ENCODE results near the gene PBRM1. TPM values are rescaled to one million over a fixed set of nuclear protein-coding genes. Genes with fewer than 3 reads are reported as not detected.
A peak's percentile ranks its signal among the peaks of the same experiment; 100 is the strongest.

PBRM1 gene
- total RNA-seq, 1 donor from 2014 or later, result 78.3 TPM

GRCh38 chr3:52704611-52705437, 19.1 kb upstream of the PBRM1 start:
- H3K4me1 Mint-ChIP-seq (ENCODE audit: unreplicated experiment), result peaks cover 37% of the 10 kb centered on the region
- peaks cover 11% of the 10 kb centered on the region for H3K36me3 Mint-ChIP-seq (ENCODE audit: unreplicated experiment)
- no peaks in the 10 kb centered on the region for H3K9me3 Mint-ChIP-seq (ENCODE audit: unreplicated experiment)
- peak overlapping the region; percentile 98 for H3K4me3 Mint-ChIP-seq (ENCODE audit: unreplicated experiment)
- TF ChIP-seq, protein P1, sequence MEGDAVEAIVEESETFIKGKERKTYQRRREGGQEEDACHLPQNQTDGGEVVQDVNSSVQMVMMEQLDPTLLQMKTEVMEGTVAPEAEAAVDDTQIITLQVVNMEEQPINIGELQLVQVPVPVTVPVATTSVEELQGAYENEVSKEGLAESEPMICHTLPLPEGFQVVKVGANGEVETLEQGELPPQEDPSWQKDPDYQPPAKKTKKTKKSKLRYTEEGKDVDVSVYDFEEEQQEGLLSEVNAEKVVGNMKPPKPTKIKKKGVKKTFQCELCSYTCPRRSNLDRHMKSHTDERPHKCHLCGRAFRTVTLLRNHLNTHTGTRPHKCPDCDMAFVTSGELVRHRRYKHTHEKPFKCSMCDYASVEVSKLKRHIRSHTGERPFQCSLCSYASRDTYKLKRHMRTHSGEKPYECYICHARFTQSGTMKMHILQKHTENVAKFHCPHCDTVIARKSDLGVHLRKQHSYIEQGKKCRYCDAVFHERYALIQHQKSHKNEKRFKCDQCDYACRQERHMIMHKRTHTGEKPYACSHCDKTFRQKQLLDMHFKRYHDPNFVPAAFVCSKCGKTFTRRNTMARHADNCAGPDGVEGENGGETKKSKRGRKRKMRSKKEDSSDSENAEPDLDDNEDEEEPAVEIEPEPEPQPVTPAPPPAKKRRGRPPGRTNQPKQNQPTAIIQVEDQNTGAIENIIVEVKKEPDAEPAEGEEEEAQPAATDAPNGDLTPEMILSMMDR (IDR thresholded peaks at IDR 0.05), result no peak
- peak overlapping the region; percentile 98 for H3K27ac Mint-ChIP-seq (ENCODE audit: unreplicated experiment)
- no peak for DNase-seq (ENCODE audit: extremely low spot score, unreplicated experiment)
- no peaks in the 10 kb centered on the region for H3K27me3 Mint-ChIP-seq (ENCODE audit: unreplicated experiment)

GRCh38 chr3:52703341-52703740, 17.6 kb upstream of the PBRM1 start:
- Mint-ChIP-seq H3K4me1 (ENCODE audit: unreplicated experiment) (peaks cover 37% of the 10 kb centered on the region), H3K9me3 (ENCODE audit: unreplicated experiment) (no peaks in the 10 kb centered on the region), H3K27me3 (ENCODE audit: unreplicated experiment) (no peaks in the 10 kb centered on the region), H3K4me3 (ENCODE audit: unreplicated experiment) (peak overlapping the region; percentile 32), H3K36me3 (ENCODE audit: unreplicated experiment) (peaks cover 10% of the 10 kb centered on the region), H3K27ac (ENCODE audit: unreplicated experiment) (peak overlapping the region; percentile 98)
- TF ChIP-seq, protein P1 (IDR thresholded peaks at IDR 0.05), result no peak
- no peak for DNase-seq (ENCODE audit: extremely low spot score, unreplicated experiment)

DNA sequence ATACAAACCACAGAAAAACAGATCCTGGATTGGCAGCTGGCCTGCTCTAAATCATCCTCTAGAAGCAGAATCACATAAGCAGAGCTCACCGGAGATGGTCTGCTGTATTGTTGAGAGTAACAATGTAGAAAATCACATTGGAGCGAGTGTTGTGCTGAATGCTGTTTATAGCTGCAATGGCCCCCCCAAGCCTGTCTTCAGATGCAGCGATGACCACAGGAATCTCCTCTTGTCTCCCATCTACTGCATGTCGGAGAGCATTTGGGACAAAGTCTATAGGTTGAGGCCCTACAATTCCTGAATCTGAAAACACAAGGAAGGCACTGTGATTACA, 11.9 kb upstream of the PBRM1 start:
- peaks cover 43% of the 10 kb centered on the region for H3K36me3 Mint-ChIP-seq (ENCODE audit: unreplicated experiment)
- H3K27me3 Mint-ChIP-seq (ENCODE audit: unreplicated experiment), result no peaks in the 10 kb centered on the region
- no peaks in the 10 kb centered on the region for H3K9me3 Mint-ChIP-seq (ENCODE audit: unreplicated experiment)
- peaks cover 4% of the 10 kb centered on the region for H3K4me1 Mint-ChIP-seq (ENCODE audit: unreplicated experiment)
- H3K27ac Mint-ChIP-seq (ENCODE audit: unreplicated experiment), result no peak overlapping the region
- H3K4me3 Mint-ChIP-seq (ENCODE audit: unreplicated experiment), result no peak overlapping the region
- TF ChIP-seq, protein P1 (IDR thresholded peaks at IDR 0.05), result no peak
- DNase-seq (ENCODE audit: extremely low spot score, unreplicated experiment), result no peak

GRCh38 chr3:52696830-52697631, 11.3 kb upstream of the PBRM1 start:
- Mint-ChIP-seq H3K27me3 (ENCODE audit: unreplicated experiment) (no peaks in the 10 kb centered on the region), H3K9me3 (ENCODE audit: unreplicated experiment) (no peaks in the 10 kb centered on the region), H3K4me1 (ENCODE audit: unreplicated experiment) (peaks cover 4% of the 10 kb centered on the region), H3K4me3 (ENCODE audit: unreplicated experiment) (no peak overlapping the region), H3K36me3 (ENCODE audit: unreplicated experiment) (peaks cover 43% of the 10 kb centered on the region), H3K27ac (ENCODE audit: unreplicated experiment) (no peak overlapping the region)
- DNase-seq (ENCODE audit: extremely low spot score, unreplicated experiment), result no peak
- TF ChIP-seq, protein P1 (IDR thresholded peaks at IDR 0.05), result no peak
